Ishikawa (cell line): ENCODE data around the gene ANXA7.

Source experiments
- CEBPB ChIP-seq: IDR thresholded peaks from 2 replicates; pipeline ENCODE4 v1.6.1; 2012
- CREB1 ChIP-seq: IDR thresholded peaks from 2 replicates; pipeline ENCODE4 v1.6.1; 2012; ENCODE audit warnings: low read depth
- EP300 ChIP-seq: IDR thresholded peaks from 2 replicates; pipeline ENCODE4 v1.6.1; 2012; ENCODE audit warnings: borderline replicate concordance
- NFIC ChIP-seq: IDR thresholded peaks from 2 replicates; pipeline ENCODE4 v1.6.1; 2012
- RAD21 ChIP-seq: IDR thresholded peaks from 2 replicates; pipeline ENCODE4 v1.6.1; 2012; ENCODE audit warnings: low read depth
- TAF1 ChIP-seq: IDR thresholded peaks from 2 replicates; pipeline ENCODE4 v1.6.1; 2012; ENCODE audit warnings: low read depth, mild to moderate bottlenecking
- TEAD4 ChIP-seq: IDR thresholded peaks from 2 replicates; pipeline ENCODE4 v1.6.1; 2012
- YY1 ChIP-seq: IDR thresholded peaks from 2 replicates; pipeline ENCODE4 v1.6.1; 2012; ENCODE audit warnings: low read depth
- ZBTB7A ChIP-seq: IDR thresholded peaks from 2 replicates; pipeline ENCODE4 v1.6.1; 2012; ENCODE audit warnings: low read depth
- TF ChIP-seq, protein P1 (sequence below): IDR thresholded peaks from 2 replicates; pipeline ENCODE4 v1.6.1; 2012
- TF ChIP-seq, protein P2 (sequence below): IDR thresholded peaks from 2 replicates; pipeline ENCODE4 v1.6.1; 2012; ENCODE audit warnings: low read depth, mild to moderate bottlenecking

DNA sequence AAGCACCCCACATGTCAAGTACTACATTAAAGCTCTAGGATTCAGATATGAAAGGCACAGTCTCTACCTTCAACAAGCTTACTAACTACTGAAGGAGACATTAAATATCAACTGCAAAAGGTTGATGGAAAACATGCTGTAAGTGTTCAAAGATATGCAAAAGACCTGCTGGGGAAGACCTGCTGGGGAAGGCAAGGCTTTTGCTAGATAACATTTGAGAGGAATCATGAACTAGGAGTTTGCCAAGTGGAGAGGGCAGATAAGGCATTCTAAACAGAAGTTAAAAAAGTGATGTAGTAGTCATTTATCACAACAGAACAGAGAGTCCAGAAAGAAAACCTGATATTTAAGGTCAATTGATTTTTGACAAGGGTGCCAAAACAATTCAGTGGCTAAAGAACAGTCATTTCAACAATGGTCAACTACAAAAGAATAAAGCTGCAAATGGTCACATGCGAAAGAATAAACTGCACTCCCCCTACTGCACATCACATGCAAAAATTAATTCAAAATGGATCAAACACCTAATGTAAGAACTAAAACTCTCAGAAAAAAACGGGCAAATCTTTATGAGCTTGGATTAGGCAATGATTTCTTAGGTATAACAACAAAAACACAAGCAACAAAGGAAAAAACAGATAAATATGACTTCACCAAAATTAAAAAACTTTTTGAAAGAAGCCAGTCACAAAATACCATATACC, 42.5 kb upstream of the ANXA7 start:
- TF ChIP-seq, protein P1, sequence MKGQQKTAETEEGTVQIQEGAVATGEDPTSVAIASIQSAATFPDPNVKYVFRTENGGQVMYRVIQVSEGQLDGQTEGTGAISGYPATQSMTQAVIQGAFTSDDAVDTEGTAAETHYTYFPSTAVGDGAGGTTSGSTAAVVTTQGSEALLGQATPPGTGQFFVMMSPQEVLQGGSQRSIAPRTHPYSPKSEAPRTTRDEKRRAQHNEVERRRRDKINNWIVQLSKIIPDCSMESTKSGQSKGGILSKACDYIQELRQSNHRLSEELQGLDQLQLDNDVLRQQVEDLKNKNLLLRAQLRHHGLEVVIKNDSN = no peak
- TF ChIP-seq EP300 (no peak), CEBPB (no peak), NFIC (no peak), TEAD4 (no peak), YY1 (no peak), ZBTB7A (no peak), CREB1 (no peak), RAD21 (no peak), TAF1 (no peak)
- TF ChIP-seq, protein P2, sequence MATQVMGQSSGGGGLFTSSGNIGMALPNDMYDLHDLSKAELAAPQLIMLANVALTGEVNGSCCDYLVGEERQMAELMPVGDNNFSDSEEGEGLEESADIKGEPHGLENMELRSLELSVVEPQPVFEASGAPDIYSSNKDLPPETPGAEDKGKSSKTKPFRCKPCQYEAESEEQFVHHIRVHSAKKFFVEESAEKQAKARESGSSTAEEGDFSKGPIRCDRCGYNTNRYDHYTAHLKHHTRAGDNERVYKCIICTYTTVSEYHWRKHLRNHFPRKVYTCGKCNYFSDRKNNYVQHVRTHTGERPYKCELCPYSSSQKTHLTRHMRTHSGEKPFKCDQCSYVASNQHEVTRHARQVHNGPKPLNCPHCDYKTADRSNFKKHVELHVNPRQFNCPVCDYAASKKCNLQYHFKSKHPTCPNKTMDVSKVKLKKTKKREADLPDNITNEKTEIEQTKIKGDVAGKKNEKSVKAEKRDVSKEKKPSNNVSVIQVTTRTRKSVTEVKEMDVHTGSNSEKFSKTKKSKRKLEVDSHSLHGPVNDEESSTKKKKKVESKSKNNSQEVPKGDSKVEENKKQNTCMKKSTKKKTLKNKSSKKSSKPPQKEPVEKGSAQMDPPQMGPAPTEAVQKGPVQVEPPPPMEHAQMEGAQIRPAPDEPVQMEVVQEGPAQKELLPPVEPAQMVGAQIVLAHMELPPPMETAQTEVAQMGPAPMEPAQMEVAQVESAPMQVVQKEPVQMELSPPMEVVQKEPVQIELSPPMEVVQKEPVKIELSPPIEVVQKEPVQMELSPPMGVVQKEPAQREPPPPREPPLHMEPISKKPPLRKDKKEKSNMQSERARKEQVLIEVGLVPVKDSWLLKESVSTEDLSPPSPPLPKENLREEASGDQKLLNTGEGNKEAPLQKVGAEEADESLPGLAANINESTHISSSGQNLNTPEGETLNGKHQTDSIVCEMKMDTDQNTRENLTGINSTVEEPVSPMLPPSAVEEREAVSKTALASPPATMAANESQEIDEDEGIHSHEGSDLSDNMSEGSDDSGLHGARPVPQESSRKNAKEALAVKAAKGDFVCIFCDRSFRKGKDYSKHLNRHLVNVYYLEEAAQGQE = no peak
